HUES64 (cell line): Measurements from ENCODE around the gene OTUD3.

Source experiments
- H3K27ac ChIP-seq: 2 replicates; pipeline ENCODE4 v1.7.0; 2013; ENCODE audit warnings: low read depth, low read length, inconsistent platforms
- H3K27me3 ChIP-seq: 2 replicates; pipeline ENCODE4 v1.6.1; 2013; ENCODE audit warnings: mild to moderate bottlenecking, low read length; ENCODE audit not compliant: insufficient read depth
- H3K36me3 ChIP-seq: 2 replicates; pipeline ENCODE4 v1.6.1; 2013; ENCODE audit warnings: mild to moderate bottlenecking, low read length; ENCODE audit not compliant: insufficient read depth
- H3K4me1 ChIP-seq: 2 replicates; pipeline ENCODE4 v1.6.1; 2013; ENCODE audit warnings: mild to moderate bottlenecking, low read length, moderate library complexity; ENCODE audit not compliant: insufficient read depth
- H3K4me3 ChIP-seq: 2 replicates; pipeline ENCODE4 v1.5.1; 2013; ENCODE audit warnings: mild to moderate bottlenecking, low read length, moderate library complexity
- H3K9ac ChIP-seq: 2 replicates; pipeline ENCODE4 v1.6.1; 2013; ENCODE audit warnings: mild to moderate bottlenecking, low read depth, low read length
- H3K9me3 ChIP-seq: 2 replicates; pipeline ENCODE4 v1.6.1; 2013; ENCODE audit warnings: low read depth, low read length; ENCODE audit not compliant: insufficient read depth
- WGBS: fragments of 150-250, 120-280 bp; methylation state at CpG from one replicate; pipeline ENCODE4 v1.1.7; 2013; ENCODE audit warnings: missing lambda C conversion rate; 5-methylcytosine and 5-hydroxymethylcytosine counted together

OTUD3 gene

DNA sequence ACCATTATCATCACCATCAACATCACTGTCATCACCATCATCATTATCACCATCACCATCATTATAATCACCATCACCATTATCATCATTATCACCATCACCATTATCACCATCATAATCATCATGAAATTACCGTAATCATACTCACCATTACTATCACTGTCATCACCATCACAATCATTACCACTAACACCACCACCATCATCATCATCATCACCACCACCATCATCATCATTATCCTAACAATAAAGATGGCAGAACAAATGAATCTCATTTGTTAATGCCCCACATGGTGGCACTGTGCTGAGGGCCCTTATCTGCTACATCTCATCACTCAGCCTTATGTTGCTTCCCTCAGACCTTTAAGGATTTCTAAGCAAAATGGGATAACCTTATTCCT lies 50.7 kb downstream of the OTUD3 start:
- 36% methylated on average over 1 of the region's 1 CpG for WGBS
- H3K9ac ChIP-seq = no peak overlapping the region
- H3K27me3 ChIP-seq = no peaks in the 10 kb centered on the region
- H3K27ac ChIP-seq = no peak overlapping the region
- H3K4me1 ChIP-seq = no peaks in the 10 kb centered on the region
- peaks cover 27% of the 10 kb centered on the region for H3K9me3 ChIP-seq
- H3K4me3 ChIP-seq = no peak overlapping the region
- no peaks in the 10 kb centered on the region for H3K36me3 ChIP-seq

DNA sequence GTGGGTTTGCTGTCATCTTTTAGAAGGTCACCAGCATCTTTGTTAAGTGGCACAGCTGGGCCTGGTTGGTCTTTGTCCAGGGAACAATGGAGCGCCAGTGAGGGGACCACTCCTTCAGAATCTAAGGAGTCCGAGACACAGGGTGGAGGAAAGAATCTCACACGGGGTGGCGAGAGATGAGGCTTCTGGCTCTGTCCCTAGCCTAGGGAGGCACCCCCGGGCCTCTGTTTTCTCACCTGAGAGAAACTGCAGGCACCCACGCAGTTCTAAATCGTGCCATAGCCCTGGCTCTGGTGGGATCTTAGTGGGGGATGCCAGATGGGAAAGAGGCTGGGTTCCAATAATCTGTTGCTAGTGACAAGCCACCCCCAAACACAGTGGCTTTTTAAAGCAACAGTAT lies 52.1 kb downstream of the OTUD3 start:
- WGBS = 93% methylated on average over 7 of the region's 7 CpGs
- no peak overlapping the region for H3K9ac ChIP-seq
- no peaks in the 10 kb centered on the region for H3K4me1 ChIP-seq
- H3K36me3 ChIP-seq = no peaks in the 10 kb centered on the region
- H3K27ac ChIP-seq = no peak overlapping the region
- H3K4me3 ChIP-seq = no peak overlapping the region
- peaks cover 27% of the 10 kb centered on the region for H3K9me3 ChIP-seq
- H3K27me3 ChIP-seq = no peaks in the 10 kb centered on the region; the same call in 1 of the 2 replicates

DNA sequence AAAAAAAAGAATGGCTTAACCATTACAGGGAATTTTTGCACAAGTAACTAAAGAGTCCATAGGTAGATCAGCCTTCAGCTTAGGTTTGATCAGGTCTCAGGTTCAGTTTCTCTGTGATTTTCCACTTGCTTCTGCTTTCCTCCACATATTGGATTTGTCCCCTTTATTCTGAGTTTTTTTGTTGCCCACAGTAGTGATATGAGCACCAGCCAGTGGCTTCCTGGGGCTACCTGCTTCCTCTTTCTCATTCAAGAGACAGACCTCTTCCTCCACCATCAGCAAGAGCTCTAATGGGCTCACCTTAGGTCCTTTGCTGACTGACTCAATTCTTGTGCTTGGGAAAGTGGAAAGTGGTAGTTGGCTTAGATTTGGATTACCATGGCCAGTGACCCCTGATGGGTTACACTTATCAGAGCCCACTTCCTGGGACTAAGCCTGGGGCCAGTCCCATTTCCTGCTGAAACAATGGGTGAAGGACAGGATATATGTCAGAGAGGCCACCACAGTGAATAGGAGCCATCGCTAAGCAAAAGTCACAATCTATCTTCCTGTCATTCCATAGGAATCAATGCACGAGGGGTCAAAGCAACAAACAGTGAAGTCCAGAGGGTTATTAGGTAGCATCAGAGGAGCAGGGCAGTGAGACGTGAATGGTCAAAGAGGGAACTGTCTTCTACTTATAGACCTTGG lies 54.0 kb downstream of the OTUD3 start:
- Histone ChIP-seq H3K9me3 (peaks cover 20% of the 10 kb centered on the region), H3K9ac (no peak overlapping the region), H3K27ac (no peak overlapping the region), H3K27me3 (no peaks in the 10 kb centered on the region; the same call in 1 of the 2 replicates), H3K4me3 (no peak overlapping the region), H3K36me3 (no peaks in the 10 kb centered on the region), H3K4me1 (no peaks in the 10 kb centered on the region)
- 73% methylated on average over 3 of the region's 3 CpGs for WGBS

DNA sequence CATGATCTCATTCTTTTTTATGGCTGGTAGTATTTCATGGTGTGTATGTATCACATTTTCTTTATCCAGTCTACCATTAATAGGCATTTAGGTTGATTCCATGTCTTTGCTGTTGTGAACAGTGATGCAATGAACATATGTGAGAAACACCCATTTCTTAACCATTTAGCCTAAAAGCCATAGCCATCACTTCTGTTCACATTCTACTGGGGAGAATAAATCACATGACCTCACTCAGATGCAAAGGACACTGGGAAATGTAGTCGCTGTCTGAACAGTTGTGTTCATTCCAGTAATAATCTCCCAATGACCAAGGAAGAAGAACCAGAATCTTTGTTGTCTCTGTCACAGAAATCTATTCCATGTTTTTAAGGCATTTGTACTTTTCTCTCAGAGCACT lies 56.3 kb downstream of the OTUD3 start:
- Histone ChIP-seq H3K4me1 (no peaks in the 10 kb centered on the region), H3K9me3 (no peaks in the 10 kb centered on the region), H3K9ac (no peak overlapping the region), H3K27ac (no peak overlapping the region), H3K27me3 (no peaks in the 10 kb centered on the region; the same call in 1 of the 2 replicates), H3K4me3 (no peak overlapping the region), H3K36me3 (no peaks in the 10 kb centered on the region)
- WGBS = 93% methylated on average over 1 of the region's 1 CpG

DNA sequence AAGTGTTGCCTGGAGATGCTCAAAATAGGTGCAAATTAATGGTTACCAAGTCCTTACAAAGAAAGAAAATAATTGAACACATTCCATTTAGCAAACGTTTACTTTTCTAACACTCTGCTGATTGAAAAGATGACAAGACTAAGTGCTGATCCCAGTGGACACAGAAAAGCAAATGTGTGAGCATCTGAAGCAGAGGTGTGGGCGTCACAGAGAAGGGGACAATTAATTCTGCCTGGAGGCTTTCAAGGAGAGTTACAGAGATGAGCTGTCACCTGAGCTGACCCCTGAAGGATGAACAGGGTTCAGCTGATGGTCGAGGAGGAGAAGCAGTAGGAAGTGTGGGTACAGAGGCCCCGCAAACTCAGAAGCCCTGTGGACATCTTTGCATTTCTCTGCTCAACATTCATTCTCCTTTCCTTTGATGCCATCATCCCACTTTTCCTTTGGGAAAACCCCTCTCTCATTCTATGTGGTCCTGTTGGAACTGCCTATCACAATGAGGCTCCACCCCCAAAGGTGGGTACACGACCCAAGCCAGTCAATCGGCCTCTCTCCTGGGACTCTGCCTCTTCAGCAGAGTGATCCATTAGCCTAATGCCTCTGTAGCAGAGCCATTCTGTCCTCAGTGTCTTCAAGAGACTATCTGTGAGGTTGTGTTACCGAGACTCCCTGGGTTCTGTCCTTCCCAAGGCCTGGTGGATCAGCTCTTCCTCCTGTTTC lies 58.5 kb downstream of the OTUD3 start:
- H3K9ac ChIP-seq = no peak overlapping the region
- no peaks in the 10 kb centered on the region; the same call in 1 of the 2 replicates for H3K27me3 ChIP-seq
- no peaks in the 10 kb centered on the region for H3K9me3 ChIP-seq
- H3K36me3 ChIP-seq = no peaks in the 10 kb centered on the region
- WGBS = 86% methylated on average over 7 of the region's 7 CpGs
- H3K4me1 ChIP-seq = no peaks in the 10 kb centered on the region
- no peak overlapping the region for H3K27ac ChIP-seq
- H3K4me3 ChIP-seq = no peak overlapping the region

DNA sequence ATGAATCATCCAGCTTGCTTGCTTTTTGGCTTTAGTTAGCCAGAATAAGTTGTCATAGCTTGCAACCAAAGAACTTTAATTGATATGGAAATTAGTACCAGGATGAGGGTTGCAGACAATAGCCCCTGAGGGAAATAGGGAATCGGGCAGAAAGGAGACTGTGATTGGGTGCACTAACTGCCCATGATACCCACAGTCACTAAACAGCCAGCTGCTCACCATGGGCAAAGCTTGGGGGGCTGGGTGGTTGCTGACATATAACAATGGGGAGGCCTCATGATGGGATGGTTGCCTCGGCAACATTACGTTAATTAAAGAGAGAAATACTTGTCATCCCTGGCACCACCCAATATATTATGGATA lies 59.0 kb downstream of the OTUD3 start:
- WGBS = 100% methylated on average over 2 of the region's 3 CpGs
- H3K4me3 ChIP-seq = no peak overlapping the region
- no peaks in the 10 kb centered on the region for H3K9me3 ChIP-seq
- H3K27ac ChIP-seq = no peak overlapping the region
- H3K36me3 ChIP-seq = no peaks in the 10 kb centered on the region
- no peaks in the 10 kb centered on the region for H3K4me1 ChIP-seq
- no peaks in the 10 kb centered on the region; the same call in 1 of the 2 replicates for H3K27me3 ChIP-seq
- no peak overlapping the region for H3K9ac ChIP-seq

DNA sequence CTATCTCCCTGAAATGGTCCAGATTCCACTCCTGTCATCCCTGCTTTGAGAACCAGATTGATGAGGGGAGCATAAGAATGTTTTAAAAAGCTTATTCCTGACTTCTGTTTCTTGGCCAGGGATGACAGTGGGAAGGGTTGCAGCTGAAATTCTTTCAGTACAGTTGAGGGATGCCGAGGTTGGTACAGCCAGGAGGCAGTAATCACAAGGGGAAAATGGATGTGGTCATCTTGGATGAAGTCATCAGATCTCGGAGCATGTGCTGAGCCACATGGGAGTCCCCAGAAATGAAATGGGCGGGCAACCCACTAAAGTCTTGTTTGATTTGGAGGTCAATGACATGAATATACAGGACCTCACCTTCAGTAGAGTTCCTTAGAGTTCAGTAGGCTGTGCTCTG lies 59.9 kb downstream of the OTUD3 start:
- H3K27ac ChIP-seq = no peak overlapping the region
- H3K9ac ChIP-seq = no peak overlapping the region
- H3K4me3 ChIP-seq = no peak overlapping the region
- no peaks in the 10 kb centered on the region; the same call in 1 of the 2 replicates for H3K27me3 ChIP-seq
- H3K4me1 ChIP-seq = no peaks in the 10 kb centered on the region
- H3K36me3 ChIP-seq = no peaks in the 10 kb centered on the region
- H3K9me3 ChIP-seq = no peaks in the 10 kb centered on the region
- WGBS = 94% methylated on average over 3 of the region's 3 CpGs

DNA sequence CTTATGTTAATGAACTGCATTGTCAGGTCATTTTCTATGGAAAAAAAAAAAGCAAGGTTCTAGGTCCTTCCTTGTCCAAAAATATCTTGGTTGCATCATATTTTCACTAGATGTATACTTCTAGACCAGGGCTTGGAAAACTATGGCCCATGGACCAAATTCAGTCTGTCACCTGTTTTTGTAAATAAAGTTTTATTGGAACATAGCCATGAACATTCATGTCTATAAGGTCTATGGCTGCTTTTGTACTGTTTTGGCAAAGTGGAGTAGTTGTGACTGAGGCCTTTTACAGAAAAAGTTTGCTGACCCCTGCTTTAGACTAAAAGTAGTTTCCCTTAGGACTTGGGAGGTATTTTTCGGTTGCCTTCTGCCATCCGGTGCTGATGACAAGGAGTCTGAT lies 60.5 kb downstream of the OTUD3 start:
- Histone ChIP-seq H3K36me3 (no peaks in the 10 kb centered on the region), H3K4me3 (no peak overlapping the region), H3K9ac (no peak overlapping the region), H3K27me3 (no peaks in the 10 kb centered on the region; the same call in 1 of the 2 replicates), H3K4me1 (no peaks in the 10 kb centered on the region), H3K27ac (no peak overlapping the region), H3K9me3 (no peaks in the 10 kb centered on the region)
- 87% methylated on average over 2 of the region's 2 CpGs for WGBS

DNA sequence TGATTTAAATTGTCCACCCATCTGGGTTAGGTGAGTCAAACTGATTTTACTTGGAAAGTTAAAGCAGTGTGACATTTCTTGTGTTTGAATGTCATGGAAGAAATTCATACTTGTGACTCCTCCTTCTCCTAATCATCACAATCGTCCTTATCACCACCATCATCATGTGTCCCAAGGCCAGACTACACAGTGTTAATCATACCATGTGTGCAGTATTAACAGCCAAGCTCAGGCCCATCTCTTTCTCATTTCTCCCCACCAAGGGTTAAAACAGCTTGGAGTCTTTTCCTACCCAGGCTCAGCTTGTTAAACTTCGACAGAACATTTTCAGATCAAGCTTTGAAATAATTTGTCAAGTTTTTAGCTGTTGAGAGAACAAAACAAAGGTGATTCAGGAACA lies 63.7 kb downstream of the OTUD3 start:
- no peak overlapping the region for H3K4me3 ChIP-seq
- no peak overlapping the region for H3K9ac ChIP-seq
- H3K9me3 ChIP-seq = no peaks in the 10 kb centered on the region
- WGBS = 87% methylated on average over 2 of the region's 2 CpGs
- H3K27ac ChIP-seq = no peak overlapping the region
- H3K36me3 ChIP-seq = no peaks in the 10 kb centered on the region
- H3K27me3 ChIP-seq = no peaks in the 10 kb centered on the region
- no peaks in the 10 kb centered on the region for H3K4me1 ChIP-seq

DNA sequence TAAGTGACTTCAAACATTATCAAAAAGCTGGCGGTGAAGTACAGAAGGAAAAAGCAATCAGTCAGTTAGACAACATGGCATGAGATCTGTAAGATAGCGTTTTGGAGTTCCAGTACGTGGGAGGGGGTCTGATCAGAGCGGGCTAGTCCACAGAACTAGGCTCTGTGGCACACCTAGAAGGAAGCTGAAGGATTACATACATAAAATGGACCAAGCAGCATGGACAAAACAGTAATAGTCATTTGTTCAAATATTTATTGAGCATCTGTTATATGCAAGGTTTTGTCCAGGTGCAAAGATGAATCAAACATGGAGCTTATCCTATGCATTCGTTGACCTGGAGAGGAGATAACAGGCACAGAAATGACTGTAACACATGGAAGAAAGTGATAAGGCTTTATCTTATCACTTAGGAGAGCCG lies 64.1 kb downstream of the OTUD3 start:
- H3K9me3 ChIP-seq = no peaks in the 10 kb centered on the region
- 90% methylated on average over 6 of the region's 6 CpGs for WGBS
- no peak overlapping the region for H3K27ac ChIP-seq
- no peaks in the 10 kb centered on the region for H3K4me1 ChIP-seq
- H3K36me3 ChIP-seq = no peaks in the 10 kb centered on the region
- no peak overlapping the region for H3K4me3 ChIP-seq
- no peak overlapping the region for H3K9ac ChIP-seq
- no peaks in the 10 kb centered on the region for H3K27me3 ChIP-seq

DNA sequence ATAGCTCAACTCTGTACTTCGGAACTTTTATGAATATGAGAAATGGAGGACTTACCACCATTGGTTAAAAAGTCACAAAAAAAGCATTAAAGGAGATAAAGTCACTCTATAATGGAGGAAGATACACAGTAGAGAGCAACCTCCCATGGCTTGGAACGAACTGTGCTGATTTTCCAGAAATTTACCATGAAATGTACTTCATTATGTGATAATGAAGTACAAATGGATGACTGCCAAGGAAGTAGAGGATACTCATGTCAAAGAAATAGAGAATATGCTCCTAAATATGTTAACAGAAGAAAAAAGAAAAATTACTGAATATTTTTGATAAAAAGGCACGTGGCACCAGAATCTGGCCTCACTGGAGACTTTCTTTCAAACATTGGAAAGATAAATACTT lies 64.8 kb downstream of the OTUD3 start:
- WGBS = 88% methylated on average over 2 of the region's 3 CpGs
- no peaks in the 10 kb centered on the region for H3K9me3 ChIP-seq
- H3K36me3 ChIP-seq = no peaks in the 10 kb centered on the region
- no peak overlapping the region for H3K27ac ChIP-seq
- no peak overlapping the region for H3K9ac ChIP-seq
- no peaks in the 10 kb centered on the region for H3K27me3 ChIP-seq
- no peak overlapping the region for H3K4me3 ChIP-seq
- H3K4me1 ChIP-seq = no peaks in the 10 kb centered on the region
